Neural crest cell (in vitro differentiated cells): ENCODE results near the gene POLD2. TPM values are rescaled to one million over a fixed set of nuclear protein-coding genes. Genes with fewer than 3 reads are reported as not detected.
A peak's percentile ranks its signal among the peaks of the same experiment; 100 is the strongest.

Experiments
- DNase-seq: peaks from one replicate; pipeline ENCODE4 v3.0.0; 2021; ENCODE audit warnings: low read depth, mixed read lengths, low spot score
- H3K27ac Mint-ChIP-seq: one replicate; pipeline ENCODE4 v1.8.0; 2021; ENCODE audit warnings: mild to moderate bottlenecking, mixed read lengths; ENCODE audit not compliant: unreplicated experiment
- H3K27me3 Mint-ChIP-seq: 2 replicates; pipeline ENCODE4 v1.8.0; 2021; ENCODE audit warnings: low read depth, mild to moderate bottlenecking, mixed read lengths
- H3K36me3 Mint-ChIP-seq: 2 replicates; pipeline ENCODE4 v1.8.0; 2021; ENCODE audit warnings: low read depth, mild to moderate bottlenecking, mixed read lengths
- H3K4me1 Mint-ChIP-seq: 2 replicates; pipeline ENCODE4 v1.8.0; 2021; ENCODE audit warnings: mixed read lengths
- H3K4me3 Mint-ChIP-seq: one replicate; pipeline ENCODE4 v1.8.0; 2021; ENCODE audit warnings: mild to moderate bottlenecking, mixed read lengths
- H3K9me3 Mint-ChIP-seq: 2 replicates; pipeline ENCODE4 v1.8.0; 2021; ENCODE audit warnings: mixed read lengths
- CTCF ChIP-seq: fragments of 200-600 bp; sonication (generic); conservative IDR thresholded peaks from 2 replicates; pipeline ENCODE4 v1.5.0; 2021; ENCODE audit warnings: antibody characterized with exemption, mild to moderate bottlenecking
- total RNA-seq: library from RNA; stranded (reverse); gene quantifications from 2 replicates; pipeline ENCODE4 v1.2.1, GENCODE V29; 2021

Gene POLD2
- total RNA-seq, 1 donor from 2014 or later = 159 TPM

GRCh38 chr7:44116789-44117666 lies 6.3 kb downstream of the POLD2 start:
- Mint-ChIP-seq H3K36me3 (peaks cover 16% of the 10 kb centered on the region), H3K4me1 (peaks cover 18% of the 10 kb centered on the region), H3K9me3 (no peaks in the 10 kb centered on the region), H3K27me3 (no peaks in the 10 kb centered on the region), H3K27ac (no peak overlapping the region), H3K4me3 (peak overlapping the region; percentile 54)
- no peak for TF ChIP-seq CTCF
- DNase-seq = no peak

DNA sequence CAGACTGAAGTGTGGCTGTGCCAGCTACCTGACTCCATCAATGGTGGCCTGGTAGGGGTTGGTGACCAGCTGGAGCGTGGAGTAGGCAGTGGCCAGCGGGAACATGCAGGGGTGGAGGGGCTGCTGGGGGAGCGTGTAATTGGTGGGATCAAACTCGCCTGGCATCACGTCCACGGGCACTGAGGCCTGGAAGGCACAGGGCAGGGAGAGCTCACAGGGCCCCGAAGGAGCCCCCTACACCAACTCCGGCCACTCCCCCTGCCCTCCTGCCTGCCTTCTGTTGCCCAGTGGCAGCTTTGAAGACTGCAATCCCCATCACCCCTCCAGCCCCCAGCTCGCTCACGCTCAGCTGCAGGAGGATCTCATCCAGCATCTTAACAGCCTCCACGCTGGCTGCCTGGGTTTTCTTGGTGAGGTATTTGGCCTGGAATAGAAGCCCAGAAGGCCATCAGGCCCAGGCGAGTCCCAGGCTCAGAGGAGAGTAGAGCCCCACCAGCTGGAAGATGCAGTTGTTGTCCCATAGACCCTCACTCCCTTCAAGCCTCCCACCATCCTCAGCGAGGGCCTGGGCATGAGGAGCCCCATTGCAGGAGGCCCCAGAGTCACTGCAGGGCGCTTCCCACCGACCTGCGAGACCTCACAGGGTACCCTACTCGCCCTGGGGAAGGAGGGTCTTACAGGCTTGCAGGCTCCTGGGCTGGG lies 7.1 kb downstream of the POLD2 start:
- H3K4me1 Mint-ChIP-seq = peaks cover 17% of the 10 kb centered on the region
- no peak overlapping the region for H3K27ac Mint-ChIP-seq
- TF ChIP-seq CTCF = no peak
- H3K9me3 Mint-ChIP-seq = no peaks in the 10 kb centered on the region
- H3K36me3 Mint-ChIP-seq = peaks cover 16% of the 10 kb centered on the region
- no peak for DNase-seq
- H3K4me3 Mint-ChIP-seq = no peak overlapping the region
- no peaks in the 10 kb centered on the region for H3K27me3 Mint-ChIP-seq

DNA sequence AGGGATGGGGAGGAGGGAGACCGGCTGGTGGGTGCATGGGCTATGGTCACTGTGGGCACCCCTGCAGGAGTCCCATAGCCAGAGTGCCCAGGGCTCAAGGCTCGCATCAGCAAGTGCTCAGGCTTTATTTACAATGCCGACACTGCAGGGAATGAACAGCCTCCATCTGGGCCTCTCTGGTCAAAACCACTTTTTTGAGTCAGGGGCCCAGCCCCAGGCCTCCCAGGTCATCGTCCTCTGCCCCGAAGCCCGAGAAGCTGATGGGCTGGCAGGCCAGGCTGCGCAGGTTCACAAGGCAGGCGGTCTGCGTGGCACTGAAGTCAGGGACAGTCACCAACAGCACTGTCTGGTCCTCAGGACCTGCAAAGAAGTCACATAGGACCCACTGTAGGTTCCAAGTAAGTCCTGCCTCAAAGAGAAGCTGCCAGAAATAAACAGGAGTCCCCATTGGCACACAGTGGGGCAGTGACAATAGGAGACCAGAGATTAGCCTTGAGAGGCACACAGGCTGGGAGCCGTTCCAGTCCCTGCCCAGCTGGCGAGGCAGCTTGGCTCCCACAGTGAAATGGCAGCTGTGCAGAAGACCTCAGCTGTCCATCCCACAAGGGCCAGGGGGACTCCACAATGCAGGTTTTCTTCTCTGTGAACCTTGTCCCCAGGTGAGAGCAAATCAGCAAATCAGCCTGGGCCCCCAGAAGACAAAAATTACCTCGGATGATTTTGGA lies 8.6 kb downstream of the POLD2 start:
- Mint-ChIP-seq H3K36me3 (peaks cover 16% of the 10 kb centered on the region), H3K9me3 (no peaks in the 10 kb centered on the region), H3K27ac (no peak overlapping the region), H3K4me3 (peak overlapping the region; percentile 31), H3K4me1 (peaks cover 4% of the 10 kb centered on the region), H3K27me3 (no peaks in the 10 kb centered on the region)
- no peak for TF ChIP-seq CTCF
- no peak for DNase-seq

DNA sequence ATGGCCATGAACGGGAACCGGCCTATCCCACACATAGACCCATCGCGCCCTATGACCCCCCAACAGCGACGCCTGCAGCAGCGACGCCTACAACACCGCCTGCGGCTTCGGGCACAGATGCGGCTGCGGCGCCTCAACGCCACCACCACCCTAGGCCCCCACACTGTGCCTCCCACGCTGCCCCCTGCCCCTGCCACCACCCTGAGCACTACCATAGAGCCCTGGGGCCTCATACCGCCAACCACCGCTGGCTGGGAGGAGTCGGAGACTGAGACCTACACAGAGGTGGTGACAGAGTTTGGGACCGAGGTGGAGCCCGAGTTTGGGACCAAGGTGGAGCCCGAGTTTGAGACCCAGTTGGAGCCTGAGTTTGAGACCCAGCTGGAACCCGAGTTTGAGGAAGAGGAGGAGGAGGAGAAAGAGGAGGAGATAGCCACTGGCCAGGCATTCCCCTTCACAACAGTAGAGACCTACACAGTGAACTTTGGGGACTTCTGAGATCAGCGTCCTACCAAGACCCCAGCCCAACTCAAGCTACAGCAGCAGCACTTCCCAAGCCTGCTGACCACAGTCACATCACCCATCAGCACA lies 9.5 kb downstream of the POLD2 start:
- Mint-ChIP-seq H3K4me1 (no peaks in the 10 kb centered on the region), H3K4me3 (peak overlapping the region; percentile 9), H3K36me3 (peaks cover 12% of the 10 kb centered on the region)

More for the DNA sequence above, 9.5 kb downstream of the POLD2 start:
- H3K27ac Mint-ChIP-seq = peak overlapping the region; percentile 57
- TF ChIP-seq CTCF = no peak
- H3K27me3 Mint-ChIP-seq = no peaks in the 10 kb centered on the region
- H3K9me3 Mint-ChIP-seq = no peaks in the 10 kb centered on the region
- no peak for DNase-seq
